B cell (primary cell): ENCODE results near the gene RNF152. TPM values are rescaled to one million over a fixed set of nuclear protein-coding genes. Genes with fewer than 3 reads are reported as not detected.

Experiments used
- ATAC-seq: fragments of 200-7000 bp; cut with Tn5 transposase; one replicate; pipeline ENCODE4 v1.10.0; 2021; ENCODE audit warnings: low read depth, mild to moderate bottlenecking, moderate number of reproducible peaks, moderate library complexity
- CTCF ChIA-PET: fragments of 350-600 bp; sonication (Branson Sonifier 250); formaldehyde crosslinking; loops from one replicate; lab custom pipeline; 2021; ENCODE audit warnings: antibody characterized with exemption, inconsistent platforms; lab: Charles Lee
- POLR2A ChIA-PET: fragments of 350-600 bp; sonication (Branson Sonifier 250); formaldehyde crosslinking; loops from one replicate; lab custom pipeline; 2021; ENCODE audit warnings: antibody characterized with exemption; lab: Charles Lee
- DNase-seq: peaks from one replicate; pipeline ENCODE4 v3.0.0; 2013
- H2AFZ ChIP-seq: 2 replicates; pipeline ENCODE4 v1.6.1; 2012; ENCODE audit warnings: mild to moderate bottlenecking, low read depth, low read length; ENCODE audit not compliant: insufficient read depth, poor library complexity, severe bottlenecking
- H3K27ac ChIP-seq, 2 donors: 1 replicate in 1 of 2; 2 replicates in 1 of 2; pipeline ENCODE4 v1.5.1; 2012 to 2013; ENCODE audit warnings: low read length in 2 of 2, mild to moderate bottlenecking in 2 of 2, moderate library complexity in 1 of 2
- H3K27me3 ChIP-seq, 4 experiments: fragments of 200-600 bp in 1 of 4; sonication (generic) in 1 of 4; replicated peaks in 1 of 4; 1 replicate in 2 of 4; 2 replicates in 2 of 4; pipeline versions ENCODE4 v1.6.1 to v1.7.0; 2013 to 2016; ENCODE audit warnings: low read length in 3 of 4, mild to moderate bottlenecking in 2 of 4, mixed read lengths in 1 of 4, moderate library complexity in 1 of 4; ENCODE audit not compliant: insufficient read depth in 4 of 4, control insufficient read depth in 3 of 4; ENCODE audit errors: control extremely low read depth in 1 of 4
- H3K36me3 ChIP-seq, 2 experiments: replicated peaks in 1 of 2; 1 replicate in 1 of 2; 2 replicates in 1 of 2; pipeline versions ENCODE4 v1.6.1 to v1.7.1; 2013; ENCODE audit warnings: low read length in 1 of 2; ENCODE audit not compliant: insufficient read depth in 2 of 2, control insufficient read depth in 1 of 2; ENCODE audit errors: control extremely low read depth in 1 of 2, extremely low read depth in 1 of 2
- H3K4me1 ChIP-seq, 2 donors: fragments of 200-600 bp in 1 of 2; sonication (generic) in 1 of 2; 1 replicate in 1 of 2; 2 replicates in 1 of 2; pipeline versions ENCODE4 v1.5.1 to v1.6.1; 2013 to 2017; ENCODE audit warnings: low read length in 2 of 2; ENCODE audit not compliant: control insufficient read depth in 2 of 2, insufficient read depth in 2 of 2
- H3K4me2 ChIP-seq: replicated peaks from 2 replicates; pipeline ENCODE3; 2012; ENCODE audit warnings: mild to moderate bottlenecking, low read depth, low read length; ENCODE audit not compliant: poor library complexity, severe bottlenecking
- H3K4me3 ChIP-seq, 5 experiments: fragments of 200-600 bp in 1 of 5; sonication (generic) in 1 of 5; 1 replicate in 3 of 5; 2 replicates in 2 of 5; pipeline versions ENCODE4 v1.5.1 to v1.7.0; 2011 to 2016; ENCODE audit warnings: low read length in 4 of 5, mild to moderate bottlenecking in 4 of 5, low read depth in 2 of 5, control low read depth in 1 of 5, moderate library complexity in 1 of 5; ENCODE audit not compliant: insufficient read depth in 1 of 5; ENCODE audit errors: control extremely low read depth in 1 of 5, extremely low read depth in 1 of 5
- H3K79me2 ChIP-seq: fragments of 200-600 bp; sonication (generic); one replicate; pipeline ENCODE4 v1.6.0; 2016; ENCODE audit warnings: low read length; ENCODE audit not compliant: control insufficient read depth, insufficient read depth
- H3K9ac ChIP-seq: fragments of 200-600 bp; sonication (generic); 2 replicates; pipeline ENCODE4 v1.6.1; 2017; ENCODE audit warnings: mild to moderate bottlenecking, low read length, moderate library complexity
- H3K9me3 ChIP-seq, 3 donors: one replicate each; pipeline versions ENCODE4 v1.6.1 to v1.7.1; 2013; ENCODE audit warnings: low read length in 2 of 3; ENCODE audit not compliant: control insufficient read depth in 2 of 3, insufficient read depth in 1 of 3; ENCODE audit errors: control extremely low read depth in 1 of 3
- H4K20me1 ChIP-seq: 2 replicates; pipeline ENCODE4 v1.6.0; 2012; ENCODE audit warnings: mild to moderate bottlenecking, low read length; ENCODE audit not compliant: insufficient read depth, control insufficient read depth, poor library complexity, severe bottlenecking
- H3K27ac Mint-ChIP-seq: one replicate; pipeline ENCODE4 v1.8.0; 2021; ENCODE audit warnings: mixed read lengths
- H3K27me3 Mint-ChIP-seq: one replicate; pipeline ENCODE4 v1.8.0; 2021; ENCODE audit warnings: mixed read lengths
- H3K4me1 Mint-ChIP-seq: one replicate; pipeline ENCODE4 v1.8.0; 2021; ENCODE audit warnings: mixed read lengths
- H3K4me3 Mint-ChIP-seq: one replicate; pipeline ENCODE4 v1.8.0; 2021; ENCODE audit warnings: mixed read lengths
- H3K9me3 Mint-ChIP-seq: one replicate; pipeline ENCODE4 v1.8.0; 2022; ENCODE audit warnings: mixed read lengths; ENCODE audit not compliant: insufficient read depth
- EZH2 ChIP-seq: IDR thresholded peaks from 2 replicates; pipeline ENCODE4 v1.6.1; 2012; ENCODE audit warnings: borderline replicate concordance, low read depth, mild to moderate bottlenecking, moderate library complexity, low read length; ENCODE audit not compliant: insufficient read depth, poor library complexity, severe bottlenecking
- WGBS: methylation state at CpG from one replicate; pipeline ENCODE4 v1.1.5; 2013; ENCODE audit warnings: missing lambda C conversion rate; ENCODE audit not compliant: insufficient coverage; 5-methylcytosine and 5-hydroxymethylcytosine counted together
- intact Hi-C: fragments of 100-400 bp; cut with micrococcal nuclease; formaldehyde crosslinking; loops from one replicate; pipeline ENCODE4 v1.10.0; 2022
- polyA plus RNA-seq: library from polyadenylated mRNA; depleted of rRNA; stranded (reverse); fragments of >200 nt; gene quantifications from 2 replicates; pipeline ENCODE4 v1.2.3, GENCODE V29; 2012
- total RNA-seq, 2 donors: library from RNA; stranded (reverse); fragments of 120-200 nt in 1 of 2; gene quantifications; 1 replicate in 1 of 2; 2 replicates in 1 of 2; pipeline versions ENCODE4 v1.2.3 to v1.2.4, GENCODE V29; 2013 to 2022
- TF ChIP-seq, protein P1 (sequence below): fragments of 200-600 bp; IDR thresholded peaks from one replicate; pipeline ENCODE4 v1.8.0; 2022; ENCODE audit warnings: antibody characterized with exemption, mild to moderate bottlenecking

RNF152 gene
- total and polyA plus RNA-seq, 2 donors (not counting 1 experiment from before 2014, with no cell fraction given), result 0.49 TPM; not detected in 1

DNA sequence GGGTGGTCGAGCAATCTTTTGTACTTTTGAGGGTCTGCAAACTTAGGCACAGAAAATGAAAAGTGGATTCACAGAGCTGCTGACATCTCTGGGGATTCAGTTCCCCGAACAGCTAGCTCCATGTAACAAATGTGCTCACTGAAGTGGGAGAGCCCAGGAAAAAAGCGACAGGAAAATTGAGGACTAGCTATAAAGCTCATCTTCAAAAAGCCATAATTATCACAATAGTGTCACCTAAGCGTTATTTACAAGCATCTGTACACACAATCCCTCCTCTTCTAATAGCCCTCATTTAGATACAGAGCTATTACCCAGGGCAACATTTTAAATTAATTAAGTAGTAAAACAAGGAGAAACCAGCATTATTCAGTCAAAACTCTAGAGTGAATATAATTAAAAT lies 36.1 kb downstream of the RNF152 start:
- intact Hi-C loops, result no loop called here
- no peaks in the 10 kb centered on the region for H3K27me3 Mint-ChIP-seq

DNA sequence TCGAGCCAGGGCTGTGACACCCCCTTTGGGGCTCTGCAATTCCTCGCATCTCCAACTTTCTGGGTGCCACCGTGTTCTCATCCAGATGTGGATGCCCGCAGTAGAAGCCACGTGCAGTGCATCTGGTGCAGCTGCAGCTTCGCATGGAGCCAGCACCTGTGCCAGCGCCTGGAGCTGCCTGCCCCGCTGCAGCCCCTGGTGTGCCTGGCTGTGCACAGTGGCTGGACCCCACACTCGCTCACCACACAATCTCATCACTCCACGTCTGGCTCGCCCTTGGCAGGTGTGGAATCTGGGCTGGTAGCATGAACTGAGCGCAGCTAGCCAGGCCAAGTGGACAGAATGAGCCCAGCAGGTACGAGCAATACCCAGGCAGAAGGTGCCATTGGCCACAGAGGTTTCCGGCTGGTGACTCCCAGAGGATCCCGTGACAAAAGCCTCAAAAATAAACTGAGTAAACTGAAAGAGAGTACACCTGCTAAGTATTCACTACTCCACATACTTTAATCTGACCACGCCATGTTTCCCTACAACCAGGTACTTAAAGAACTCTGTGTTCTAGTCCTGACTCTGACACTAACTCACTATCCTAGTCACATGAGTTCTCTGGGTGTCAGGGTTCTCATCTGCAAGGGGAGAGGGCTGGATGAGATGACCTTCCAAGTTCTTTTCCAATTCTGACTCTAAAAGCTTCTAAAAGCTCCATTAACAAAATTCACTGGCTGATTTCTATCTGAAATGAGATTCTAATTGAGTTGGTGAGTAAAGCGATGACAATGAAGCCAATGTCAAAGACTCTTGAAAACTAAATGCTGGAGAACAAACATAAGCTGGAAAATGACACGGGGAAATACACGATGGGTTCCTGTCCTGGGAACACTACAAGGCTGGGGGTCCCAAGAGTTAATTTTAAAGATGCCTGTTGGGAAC lies 37.1 kb downstream of the RNF152 start:
- intact Hi-C loops, result no loop called here
- TF ChIP-seq, protein P1, sequence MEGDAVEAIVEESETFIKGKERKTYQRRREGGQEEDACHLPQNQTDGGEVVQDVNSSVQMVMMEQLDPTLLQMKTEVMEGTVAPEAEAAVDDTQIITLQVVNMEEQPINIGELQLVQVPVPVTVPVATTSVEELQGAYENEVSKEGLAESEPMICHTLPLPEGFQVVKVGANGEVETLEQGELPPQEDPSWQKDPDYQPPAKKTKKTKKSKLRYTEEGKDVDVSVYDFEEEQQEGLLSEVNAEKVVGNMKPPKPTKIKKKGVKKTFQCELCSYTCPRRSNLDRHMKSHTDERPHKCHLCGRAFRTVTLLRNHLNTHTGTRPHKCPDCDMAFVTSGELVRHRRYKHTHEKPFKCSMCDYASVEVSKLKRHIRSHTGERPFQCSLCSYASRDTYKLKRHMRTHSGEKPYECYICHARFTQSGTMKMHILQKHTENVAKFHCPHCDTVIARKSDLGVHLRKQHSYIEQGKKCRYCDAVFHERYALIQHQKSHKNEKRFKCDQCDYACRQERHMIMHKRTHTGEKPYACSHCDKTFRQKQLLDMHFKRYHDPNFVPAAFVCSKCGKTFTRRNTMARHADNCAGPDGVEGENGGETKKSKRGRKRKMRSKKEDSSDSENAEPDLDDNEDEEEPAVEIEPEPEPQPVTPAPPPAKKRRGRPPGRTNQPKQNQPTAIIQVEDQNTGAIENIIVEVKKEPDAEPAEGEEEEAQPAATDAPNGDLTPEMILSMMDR, result no peak
- no peak for TF ChIP-seq EZH2

More for the DNA sequence above, 36.1 kb downstream of the RNF152 start:
- DNase-seq (no peak), ATAC-seq (no peak)
- no peaks in the 10 kb centered on the region for H3K9me3 Mint-ChIP-seq
- Histone ChIP-seq H3K9ac (no peak overlapping the region), H3K79me2 (no peaks in the 10 kb centered on the region), H4K20me1 (no peaks in the 10 kb centered on the region), H3K9me3 (no peaks in the 10 kb centered on the region), H3K4me3 (no peak overlapping the region), H3K4me2 (no peak overlapping the region), H3K4me1 (no peaks in the 10 kb centered on the region), H3K36me3 (no peaks in the 10 kb centered on the region), H3K27ac (no peak overlapping the region), H2AFZ (no peak overlapping the region), H3K27me3 (no peaks in the 10 kb centered on the region)
- no peaks in the 10 kb centered on the region for H3K4me1 Mint-ChIP-seq
- H3K4me3 Mint-ChIP-seq, result no peak overlapping the region
- ChIA-PET CTCF (no interaction called here), POLR2A (no interaction called here)
- no peak for TF ChIP-seq EZH2
- TF ChIP-seq, protein P1, result no peak
- no peak overlapping the region for H3K27ac Mint-ChIP-seq
- 85% methylated on average over 2 of the region's 4 CpGs for WGBS

More for the DNA sequence above, 37.1 kb downstream of the RNF152 start:
- ATAC-seq (no peak), DNase-seq (no peak)
- Mint-ChIP-seq H3K4me1 (no peaks in the 10 kb centered on the region), H3K4me3 (no peak overlapping the region), H3K27me3 (no peaks in the 10 kb centered on the region), H3K27ac (no peak overlapping the region), H3K9me3 (no peaks in the 10 kb centered on the region)
- Histone ChIP-seq H3K9ac (no peak overlapping the region), H3K27me3 (no peaks in the 10 kb centered on the region), H3K27ac (no peak overlapping the region), H3K36me3 (no peaks in the 10 kb centered on the region), H3K4me1 (no peaks in the 10 kb centered on the region), H4K20me1 (no peaks in the 10 kb centered on the region), H3K4me3 (no peak overlapping the region), H3K9me3 (no peaks in the 10 kb centered on the region), H3K79me2 (no peaks in the 10 kb centered on the region), H2AFZ (no peak overlapping the region), H3K4me2 (no peak overlapping the region)
- WGBS, result 92% methylated on average over 18 of the region's 19 CpGs
- CTCF ChIA-PET, result no interaction called here
- POLR2A ChIA-PET, result no interaction called here
